OCI-LY7 (cell line): Measurements from ENCODE around the gene FRRS1L. TPM values are rescaled to one million over a fixed set of nuclear protein-coding genes. Genes with fewer than 3 reads are reported as not detected.

Source experiments
- BruUV-seq: library from RNA; stranded (reverse); fragments of 400-500 nt; replicated peaks from 2 replicates; lab custom pipeline; 2021; lab: Mats Ljungman, UMichigan
- CTCF ChIA-PET: fragments of 300-600 bp; sonication (Branson Sonifier 250); formaldehyde crosslinking; loops from one replicate; lab custom pipeline; 2022; ENCODE audit warnings: antibody characterized with exemption; ENCODE audit not compliant: unreplicated experiment; lab: Charles Lee
- POLR2A ChIA-PET: fragments of 300-600 bp; sonication (Branson Sonifier 250); formaldehyde crosslinking; loops from one replicate; lab custom pipeline; 2022; ENCODE audit warnings: antibody characterized with exemption; lab: Charles Lee
- DNase-seq: peaks from one replicate; pipeline ENCODE4 v3.0.0-alpha.2; 2015; ENCODE audit warnings: low spot score
- H2AFZ ChIP-seq: fragments of 200-600 bp; sonication (generic), shearing (Covaris generic); 2 replicates; pipeline ENCODE4 v1.6.1; 2014; ENCODE audit warnings: mild to moderate bottlenecking, antibody characterized with exemption, low read length, moderate library complexity
- H3K27ac ChIP-seq: fragments of 200-600 bp; sonication (generic); 2 replicates; pipeline ENCODE4 v1.5.1; 2014; ENCODE audit warnings: mixed run types, low read depth, mild to moderate bottlenecking, moderate library complexity, low read length, inconsistent platforms; ENCODE audit not compliant: poor library complexity, severe bottlenecking
- H3K36me3 ChIP-seq: fragments of 200-600 bp; sonication (generic); 2 replicates; pipeline ENCODE4 v1.6.1; 2014; ENCODE audit warnings: mild to moderate bottlenecking, antibody characterized with exemption, low read length, moderate library complexity, mixed read lengths; ENCODE audit not compliant: insufficient read depth
- H3K4me1 ChIP-seq: fragments of 200-600 bp; sonication (generic); 2 replicates; pipeline ENCODE4 v1.5.1; 2014; ENCODE audit warnings: mild to moderate bottlenecking, low read length; ENCODE audit not compliant: insufficient read depth, poor library complexity, severe bottlenecking
- H3K4me2 ChIP-seq: fragments of 200-600 bp; sonication (generic); 2 replicates; pipeline ENCODE4 v1.6.1; 2014; ENCODE audit warnings: mild to moderate bottlenecking, low read length
- H3K4me3 ChIP-seq: fragments of 200-600 bp; sonication (generic); 2 replicates; pipeline ENCODE4 v1.5.1; 2014; ENCODE audit warnings: mild to moderate bottlenecking, low read depth, low read length; ENCODE audit not compliant: poor library complexity, severe bottlenecking
- H3K79me2 ChIP-seq: fragments of 200-600 bp; sonication (generic); 2 replicates; pipeline ENCODE4 v1.6.1; 2016; ENCODE audit warnings: low read depth, mild to moderate bottlenecking, low read length, moderate library complexity, mixed read lengths; ENCODE audit not compliant: insufficient read depth
- H3K9me2 ChIP-seq: fragments of 200-600 bp; sonication (generic); 2 replicates; pipeline ENCODE4 v1.6.1; 2016; ENCODE audit warnings: mild to moderate bottlenecking, low read length, mixed read lengths; ENCODE audit not compliant: insufficient read depth
- H3K9me3 ChIP-seq: fragments of 200-600 bp; sonication (generic); 2 replicates; pipeline ENCODE4 v1.6.1; 2014; ENCODE audit warnings: mild to moderate bottlenecking, mixed run types, low read length, mixed read lengths
- H4K20me1 ChIP-seq: fragments of 200-600 bp; sonication (generic); 2 replicates; pipeline ENCODE4 v1.6.1; 2014; ENCODE audit warnings: mild to moderate bottlenecking, antibody characterized with exemption, low read length, moderate library complexity, mixed read lengths; ENCODE audit not compliant: insufficient read depth
- EZH2phosphoT487 ChIP-seq: fragments of 200-600 bp; sonication (generic); IDR thresholded peaks from 2 replicates; pipeline ENCODE4 v1.6.1; 2018; ENCODE audit warnings: low read depth, borderline replicate concordance, mild to moderate bottlenecking, mixed run types, antibody characterized with exemption, low read length, moderate library complexity, mixed read lengths
- intact Hi-C: fragments of 100-400 bp; cut with micrococcal nuclease; formaldehyde crosslinking; loops from one replicate; pipeline ENCODE4 v1.10.0; 2022; ENCODE audit not compliant: unreplicated experiment
- total RNA-seq, 2 experiments: library from RNA; depleted of rRNA in 1 of 2; stranded (reverse); fragments of >200 nt in 1 of 2; shearing (Covaris generic) in 1 of 2; gene quantifications; 2 replicates each; pipeline ENCODE4 v1.2.3, GENCODE V29; 2014 to 2022
- TF ChIP-seq, protein P1 (sequence below): fragments of 200-600 bp; sonication (generic); conservative IDR thresholded peaks from 2 replicates; pipeline ENCODE4 v1.5.1; 2014; ENCODE audit warnings: mild to moderate bottlenecking, antibody characterized with exemption, low read length, moderate library complexity, mixed read lengths

The FRRS1L gene
- total RNA-seq, 2 experiments from 2014 or later = not detected

- H3K9me2 ChIP-seq = no peaks in the 10 kb centered on the region
- no peaks in the 10 kb centered on the region for H3K9me3 ChIP-seq
- BruUV-seq = no TSS peak
- peaks cover 23% of the 10 kb centered on the region for H3K36me3 ChIP-seq
- H3K4me1 ChIP-seq = peaks cover 39% of the 10 kb centered on the region
- peaks cover 21% of the 10 kb centered on the region; the same call in 1 of the 2 replicates for H4K20me1 ChIP-seq
- peaks cover 34% of the 10 kb centered on the region for H3K79me2 ChIP-seq
- ChIA-PET POLR2A (interaction anchor here (1.2 kb wide), 1 partner anchor 13 kb away, joined by 3 read pairs; no protein-coding TSS in a partner anchor), CTCF (no interaction called here)
- DNase-seq = no peak
- intact Hi-C loops = no loop called here
- H2AFZ ChIP-seq = peak overlapping the region; percentile 95; the same call in 1 of the 2 replicates
- TF ChIP-seq, protein P1, sequence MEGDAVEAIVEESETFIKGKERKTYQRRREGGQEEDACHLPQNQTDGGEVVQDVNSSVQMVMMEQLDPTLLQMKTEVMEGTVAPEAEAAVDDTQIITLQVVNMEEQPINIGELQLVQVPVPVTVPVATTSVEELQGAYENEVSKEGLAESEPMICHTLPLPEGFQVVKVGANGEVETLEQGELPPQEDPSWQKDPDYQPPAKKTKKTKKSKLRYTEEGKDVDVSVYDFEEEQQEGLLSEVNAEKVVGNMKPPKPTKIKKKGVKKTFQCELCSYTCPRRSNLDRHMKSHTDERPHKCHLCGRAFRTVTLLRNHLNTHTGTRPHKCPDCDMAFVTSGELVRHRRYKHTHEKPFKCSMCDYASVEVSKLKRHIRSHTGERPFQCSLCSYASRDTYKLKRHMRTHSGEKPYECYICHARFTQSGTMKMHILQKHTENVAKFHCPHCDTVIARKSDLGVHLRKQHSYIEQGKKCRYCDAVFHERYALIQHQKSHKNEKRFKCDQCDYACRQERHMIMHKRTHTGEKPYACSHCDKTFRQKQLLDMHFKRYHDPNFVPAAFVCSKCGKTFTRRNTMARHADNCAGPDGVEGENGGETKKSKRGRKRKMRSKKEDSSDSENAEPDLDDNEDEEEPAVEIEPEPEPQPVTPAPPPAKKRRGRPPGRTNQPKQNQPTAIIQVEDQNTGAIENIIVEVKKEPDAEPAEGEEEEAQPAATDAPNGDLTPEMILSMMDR = no peak
- no peak for TF ChIP-seq EZH2phosphoT487
- peak overlapping the region; percentile 63; the same call in 1 of the 2 replicates for H3K4me2 ChIP-seq
- H3K27ac ChIP-seq = no peak overlapping the region
- no peak overlapping the region for H3K4me3 ChIP-seq
Observed at GRCh38 chr9:109121232-109121796, 45.7 kb downstream of the FRRS1L start.

DNA sequence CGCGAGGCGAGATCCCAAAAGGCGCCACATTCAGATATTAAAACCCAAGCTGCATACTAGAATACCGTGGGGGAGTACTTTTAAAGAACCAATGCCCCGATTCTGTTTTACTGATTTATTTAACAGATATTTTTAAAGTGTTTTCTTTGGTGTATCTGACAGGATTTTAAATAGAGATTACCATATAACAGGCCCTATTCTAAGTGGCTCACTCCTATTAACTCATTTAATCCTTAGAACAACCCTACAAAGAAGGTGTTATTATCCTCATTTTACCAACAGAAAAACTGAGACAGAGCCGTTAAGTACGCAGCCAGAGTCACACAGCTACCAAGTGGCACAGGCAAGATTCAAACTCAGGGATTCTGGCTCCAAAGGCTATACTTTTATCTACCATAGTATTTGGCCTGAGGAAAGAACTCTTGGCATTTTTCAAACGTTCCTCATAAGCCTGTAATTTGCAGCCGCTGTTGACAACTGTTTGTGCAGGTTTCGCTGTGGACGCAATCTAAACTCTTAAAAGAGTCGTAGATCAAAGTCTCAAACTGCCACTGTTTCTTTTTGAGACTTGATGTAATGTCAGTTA is 46.8 kb downstream of the FRRS1L start:
- peak overlapping the region; percentile 60 for H3K4me3 ChIP-seq
- peaks cover 45% of the 10 kb centered on the region for H3K79me2 ChIP-seq
- H3K4me1 ChIP-seq = peaks cover 49% of the 10 kb centered on the region
- no peaks in the 10 kb centered on the region for H3K9me2 ChIP-seq
- H4K20me1 ChIP-seq = peaks cover 29% of the 10 kb centered on the region; the same call in 1 of the 2 replicates
- no peak for DNase-seq
- no peak for TF ChIP-seq EZH2phosphoT487
- TF ChIP-seq, protein P1 = no peak
- H3K4me2 ChIP-seq = peak overlapping the region; percentile 63
- ChIA-PET POLR2A (interaction anchor here (0.5 to 4.1 kb wide), 9 partner anchors 9 to 1654 kb away, joined by 3 to 53 read pairs (median 3); no protein-coding TSS in a partner anchor), CTCF (no interaction called here)
- peak overlapping the region; percentile 65 for H3K27ac ChIP-seq
- H3K36me3 ChIP-seq = peaks cover 31% of the 10 kb centered on the region
- TSS peak; percentile 88 for BruUV-seq
- H3K9me3 ChIP-seq = no peaks in the 10 kb centered on the region
- intact Hi-C loops = no loop called here
- peak overlapping the region; percentile 95 for H2AFZ ChIP-seq
